Kidney epithelial cell (primary cell): Measurements from ENCODE around the gene SLX1B. TPM values are rescaled to one million over a fixed set of nuclear protein-coding genes. Genes with fewer than 3 reads are reported as not detected.
"Not testable (repeated sequence)": the region's sequence is repeated elsewhere in the genome, so short reads cannot be mapped to it uniquely, and the experiment has no call there.

Experiments
- DNase-seq: peaks from one replicate; pipeline ENCODE4 v3.0.0-alpha.2; 2010; ENCODE audit warnings: low read depth
- H3K27me3 ChIP-seq: 2 replicates; pipeline ENCODE4 v1.6.0; 2011; ENCODE audit warnings: low read length; ENCODE audit not compliant: control insufficient read depth, insufficient read depth
- H3K36me3 ChIP-seq: 2 replicates; pipeline ENCODE4 v1.5.1; 2011; ENCODE audit warnings: low read length; ENCODE audit not compliant: control insufficient read depth, insufficient read depth
- H3K4me3 ChIP-seq: 2 replicates; pipeline ENCODE4 v1.5.1; 2011; ENCODE audit warnings: low read depth, mild to moderate bottlenecking, control low read depth, low read length
- total RNA-seq: library from RNA; depleted of rRNA; stranded (reverse); fragments of >200 nt; gene quantifications from 2 replicates; pipeline ENCODE4 v1.2.3, GENCODE V29; 2015

The SLX1B gene
- total RNA-seq, 1 donor from 2014 or later = 54.2 TPM

GRCh38 chr16:29482276-29482675, 27.9 kb downstream of the SLX1B start:
- not testable (repeated sequence) for H3K36me3 ChIP-seq, DNase-seq, H3K4me3 ChIP-seq, H3K27me3 ChIP-seq

GRCh38 chr16:29506308-29506707, 52.0 kb downstream of the SLX1B start, which contains the start of gene NPIPB12:
Gene NPIPB12, minus strand, starts transcription at chr16:29506408.
- DNase-seq, H3K36me3 ChIP-seq, H3K27me3 ChIP-seq, H3K4me3 ChIP-seq: not testable (repeated sequence)

Other genes starting within 250 kb of the SLX1B start
- gene NPIPB11, start 47.8 kb upstream of the SLX1B start, total RNA-seq = 0.13 and 0.34 TPM in 2 replicates
- gene BOLA2, start 182 bp upstream of the SLX1B start, total RNA-seq = 18.8 and 25.0 TPM in 2 replicates
- gene SULT1A4, start 5.4 kb downstream of the SLX1B start, total RNA-seq = 1.7 and 2.5 TPM in 2 replicates
- gene NPIPB12, start 51.9 kb downstream of the SLX1B start, total RNA-seq = 2.2 and 27.8 TPM in 2 replicates
- gene SPN, start 208.7 kb downstream of the SLX1B start, total RNA-seq = 0.27 and 1.0 TPM in 2 replicates
- 47.9 and 60.3 TPM in 2 replicates for gene QPRT, start 224.6 kb downstream of the SLX1B start, total RNA-seq